ENCODE results near the gene CCT5.

GRCh38 chr5:10307206-10308148 lies 57.4 kb downstream of the CCT5 start, which contains the start of gene CMBL:
- no peak for TF ChIP-seq CTCF (IDR thresholded peaks at IDR 0.05)
- TF ChIP-seq POLR2A (IDR thresholded peaks at IDR 0.05), result peak in 2 of 3 donors; percentile 44

All from body of pancreas (tissue), 4 donors.